Peyer's patch (tissue), 4 donors: ENCODE results near the gene ENTPD1.

Source experiments
- POLR2A ChIP-seq, 2 donors: fragments of 450-650 bp; IDR thresholded peaks; one replicate each; pipeline ENCODE4 v1.5.1; 2017; ENCODE audit warnings: antibody characterized with exemption in 2 of 2, mild to moderate bottlenecking in 2 of 2, moderate library complexity in 2 of 2
- TF ChIP-seq, protein P1 (sequence below), 6 experiments: fragments of 450-650 bp in 4 of 6; fragments of 200-600 bp in 2 of 6; sonication (generic) in 1 of 6; IDR thresholded peaks; one replicate each; pipeline ENCODE4 v1.5.1; 2017 to 2019; ENCODE audit warnings: antibody characterized with exemption in 6 of 6, mild to moderate bottlenecking in 3 of 6, moderate library complexity in 1 of 6

GRCh38 chr10:95814011-95814727, 58.2 kb downstream of the ENTPD1 start:
- TF ChIP-seq, protein P1, sequence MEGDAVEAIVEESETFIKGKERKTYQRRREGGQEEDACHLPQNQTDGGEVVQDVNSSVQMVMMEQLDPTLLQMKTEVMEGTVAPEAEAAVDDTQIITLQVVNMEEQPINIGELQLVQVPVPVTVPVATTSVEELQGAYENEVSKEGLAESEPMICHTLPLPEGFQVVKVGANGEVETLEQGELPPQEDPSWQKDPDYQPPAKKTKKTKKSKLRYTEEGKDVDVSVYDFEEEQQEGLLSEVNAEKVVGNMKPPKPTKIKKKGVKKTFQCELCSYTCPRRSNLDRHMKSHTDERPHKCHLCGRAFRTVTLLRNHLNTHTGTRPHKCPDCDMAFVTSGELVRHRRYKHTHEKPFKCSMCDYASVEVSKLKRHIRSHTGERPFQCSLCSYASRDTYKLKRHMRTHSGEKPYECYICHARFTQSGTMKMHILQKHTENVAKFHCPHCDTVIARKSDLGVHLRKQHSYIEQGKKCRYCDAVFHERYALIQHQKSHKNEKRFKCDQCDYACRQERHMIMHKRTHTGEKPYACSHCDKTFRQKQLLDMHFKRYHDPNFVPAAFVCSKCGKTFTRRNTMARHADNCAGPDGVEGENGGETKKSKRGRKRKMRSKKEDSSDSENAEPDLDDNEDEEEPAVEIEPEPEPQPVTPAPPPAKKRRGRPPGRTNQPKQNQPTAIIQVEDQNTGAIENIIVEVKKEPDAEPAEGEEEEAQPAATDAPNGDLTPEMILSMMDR (IDR thresholded peaks at IDR 0.05): no peak
- no peak for TF ChIP-seq POLR2A (IDR thresholded peaks at IDR 0.05)
